SK-N-SH treated with all-trans-retinoic acid at 6 μM for 48 hours (cell line): Measurements from ENCODE around the gene KIF15.

Experiments
- ATAC-seq: fragments of 200-7000 bp; cut with Tn5 transposase; 3 replicates; pipeline ENCODE4 v1.9.1; 2020; ENCODE audit warnings: mild to moderate bottlenecking, moderate library complexity
- ARNTL ChIP-seq: fragments of 450-650 bp; formaldehyde crosslinking; IDR thresholded peaks from 2 replicates; pipeline ENCODE4 v1.5.0; 2020; ENCODE audit warnings: low read depth, mild to moderate bottlenecking, moderate library complexity, borderline replicate concordance
- BACH2 ChIP-seq: fragments of 250-450 bp; sonication (Bioruptor Pico); IDR thresholded peaks from 2 replicates; pipeline ENCODE4 v1.9.0; 2021; ENCODE audit warnings: mild to moderate bottlenecking, borderline replicate concordance
- CSDC2 ChIP-seq: fragments of 250-450 bp; sonication (Bioruptor Pico); IDR thresholded peaks from 2 replicates; pipeline ENCODE4 v1.5.0; 2020; ENCODE audit warnings: mild to moderate bottlenecking, moderate library complexity
- ESRRG ChIP-seq: fragments of 250-450 bp; sonication (Bioruptor Pico); IDR thresholded peaks from 2 replicates; pipeline ENCODE4 v1.6.1; 2021; ENCODE audit warnings: mild to moderate bottlenecking
- GLIS3 ChIP-seq: fragments of 250-450 bp; sonication (Bioruptor Pico); IDR thresholded peaks from 2 replicates; pipeline ENCODE4 v1.5.0; 2020; ENCODE audit warnings: mild to moderate bottlenecking, moderate library complexity
- ISL1 ChIP-seq: fragments of 250-450 bp; sonication (Bioruptor Pico); IDR thresholded peaks from 2 replicates; pipeline ENCODE4 v2.1.2; 2022; ENCODE audit warnings: mild to moderate bottlenecking, moderate library complexity
- OSR1 ChIP-seq: fragments of 250-450 bp; sonication (Bioruptor Pico); IDR thresholded peaks from 2 replicates; pipeline ENCODE4 v1.8.0; 2022; ENCODE audit warnings: moderate library complexity, mild to moderate bottlenecking, inconsistent platforms
- PATZ1 ChIP-seq: fragments of 250-450 bp; sonication (Bioruptor Pico); IDR thresholded peaks from 2 replicates; pipeline ENCODE4 v1.8.0; 2020; ENCODE audit warnings: mild to moderate bottlenecking, moderate library complexity, borderline replicate concordance
- POU6F1 ChIP-seq: fragments of 250-450 bp; sonication (Bioruptor Pico); IDR thresholded peaks from 2 replicates; pipeline ENCODE4 v1.8.0; 2021; ENCODE audit warnings: low read depth, mild to moderate bottlenecking, moderate library complexity, borderline replicate concordance
- PPARA ChIP-seq: fragments of 250-450 bp; sonication (Bioruptor Pico); IDR thresholded peaks from 2 replicates; pipeline ENCODE4 v1.5.0; 2020; ENCODE audit warnings: mild to moderate bottlenecking, borderline replicate concordance
- RARB ChIP-seq: fragments of 250-450 bp; sonication (Bioruptor Pico); IDR thresholded peaks from 2 replicates; pipeline ENCODE4 v1.8.0; 2021; ENCODE audit warnings: mild to moderate bottlenecking, moderate library complexity
- SNAI2 ChIP-seq: fragments of 250-450 bp; sonication (Bioruptor Pico); IDR thresholded peaks from 2 replicates; pipeline ENCODE4 v1.5.0; 2020; ENCODE audit warnings: mild to moderate bottlenecking, moderate library complexity
- TCF4 ChIP-seq: fragments of 250-450 bp; sonication (Bioruptor Pico); IDR thresholded peaks from 2 replicates; pipeline ENCODE4 v1.8.0; 2021; ENCODE audit warnings: mild to moderate bottlenecking, moderate library complexity, borderline replicate concordance
- TOX ChIP-seq: fragments of 250-450 bp; sonication (Bioruptor Pico); IDR thresholded peaks from 2 replicates; pipeline ENCODE4 v1.8.0; 2021; ENCODE audit warnings: mild to moderate bottlenecking, moderate library complexity, borderline replicate concordance
- ZC3H10 ChIP-seq: fragments of 250-450 bp; sonication (Bioruptor Pico); IDR thresholded peaks from 2 replicates; pipeline ENCODE4 v1.5.1; 2021; ENCODE audit warnings: mild to moderate bottlenecking, moderate library complexity
- ZFP3 ChIP-seq: fragments of 250-450 bp; sonication (Bioruptor Pico); IDR thresholded peaks from 2 replicates; pipeline ENCODE4 v1.5.0; 2020; ENCODE audit warnings: mild to moderate bottlenecking, moderate library complexity
- ZFP30 ChIP-seq: fragments of 450-650 bp; formaldehyde crosslinking; IDR thresholded peaks from 2 replicates; pipeline ENCODE4 v1.5.0; 2022; ENCODE audit warnings: mild to moderate bottlenecking, moderate library complexity
- ZNF565 ChIP-seq: fragments of 450-650 bp; formaldehyde crosslinking; conservative IDR thresholded peaks from 2 replicates; pipeline ENCODE4 v1.5.0; 2020; ENCODE audit warnings: low read depth, mild to moderate bottlenecking, moderate library complexity
- ZNF70 ChIP-seq: fragments of 450-650 bp; formaldehyde crosslinking; IDR thresholded peaks from 2 replicates; pipeline ENCODE4 v1.5.0; 2020; ENCODE audit warnings: mild to moderate bottlenecking, moderate library complexity
- ZNF8 ChIP-seq: fragments of 450-650 bp; formaldehyde crosslinking; IDR thresholded peaks from 2 replicates; pipeline ENCODE4 v1.5.0; 2020; ENCODE audit warnings: mild to moderate bottlenecking, moderate library complexity
- TF ChIP-seq, protein P1 (sequence below): fragments of 250-450 bp; sonication (Bioruptor Pico); IDR thresholded peaks from 2 replicates; pipeline ENCODE4 v1.5.0; 2020; ENCODE audit warnings: mild to moderate bottlenecking, moderate library complexity
- TF ChIP-seq, protein P2 (sequence below): fragments of 250-450 bp; sonication (Bioruptor Pico); IDR thresholded peaks from 2 replicates; pipeline ENCODE4 v1.5.1; 2020; ENCODE audit warnings: low read depth, mild to moderate bottlenecking, moderate library complexity
- TF ChIP-seq, protein P3 (sequence below): fragments of 250-450 bp; sonication (Bioruptor Pico); IDR thresholded peaks from 2 replicates; pipeline ENCODE4 v1.5.1; 2021; ENCODE audit warnings: mild to moderate bottlenecking, moderate library complexity

Gene KIF15

DNA sequence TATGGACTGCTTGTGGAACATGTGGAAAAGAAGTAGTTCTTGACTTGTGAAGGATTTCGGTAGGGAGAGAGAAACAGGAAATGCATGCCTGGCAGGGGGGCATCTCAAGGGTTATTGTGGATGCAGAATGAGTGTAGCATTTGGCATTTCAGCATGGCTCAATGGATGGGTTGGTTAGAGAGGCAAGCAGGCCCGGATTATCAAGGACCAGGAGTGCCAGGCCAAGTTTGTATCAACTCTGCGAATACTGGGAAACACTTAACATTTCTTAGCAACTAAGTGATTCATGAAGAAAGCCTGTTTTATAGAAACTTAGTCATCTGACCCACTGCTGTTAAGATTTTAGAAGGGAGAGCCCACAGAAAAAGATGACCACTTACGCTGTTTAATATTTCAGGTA, 33.6 kb downstream of the KIF15 start:
- no peak for ATAC-seq
- TF ChIP-seq GLIS3 (CRISPR knock-in tag) (no peak), ZFP30 (CRISPR knock-in tag) (no peak), ISL1 (no peak), BACH2 (CRISPR knock-in tag) (no peak), POU6F1 (CRISPR knock-in tag) (no peak), ZNF8 (no peak), ZC3H10 (CRISPR knock-in tag) (no peak), RARB (CRISPR knock-in tag) (no peak), TOX (CRISPR knock-in tag) (no peak), ZNF565 (CRISPR knock-in tag) (no peak), PATZ1 (CRISPR knock-in tag) (no peak), ZNF70 (CRISPR knock-in tag) (no peak), ESRRG (CRISPR knock-in tag) (no peak), TCF4 (CRISPR knock-in tag) (no peak), OSR1 (CRISPR knock-in tag) (no peak), CSDC2 (CRISPR knock-in tag) (no peak)
- TF ChIP-seq, protein P1, sequence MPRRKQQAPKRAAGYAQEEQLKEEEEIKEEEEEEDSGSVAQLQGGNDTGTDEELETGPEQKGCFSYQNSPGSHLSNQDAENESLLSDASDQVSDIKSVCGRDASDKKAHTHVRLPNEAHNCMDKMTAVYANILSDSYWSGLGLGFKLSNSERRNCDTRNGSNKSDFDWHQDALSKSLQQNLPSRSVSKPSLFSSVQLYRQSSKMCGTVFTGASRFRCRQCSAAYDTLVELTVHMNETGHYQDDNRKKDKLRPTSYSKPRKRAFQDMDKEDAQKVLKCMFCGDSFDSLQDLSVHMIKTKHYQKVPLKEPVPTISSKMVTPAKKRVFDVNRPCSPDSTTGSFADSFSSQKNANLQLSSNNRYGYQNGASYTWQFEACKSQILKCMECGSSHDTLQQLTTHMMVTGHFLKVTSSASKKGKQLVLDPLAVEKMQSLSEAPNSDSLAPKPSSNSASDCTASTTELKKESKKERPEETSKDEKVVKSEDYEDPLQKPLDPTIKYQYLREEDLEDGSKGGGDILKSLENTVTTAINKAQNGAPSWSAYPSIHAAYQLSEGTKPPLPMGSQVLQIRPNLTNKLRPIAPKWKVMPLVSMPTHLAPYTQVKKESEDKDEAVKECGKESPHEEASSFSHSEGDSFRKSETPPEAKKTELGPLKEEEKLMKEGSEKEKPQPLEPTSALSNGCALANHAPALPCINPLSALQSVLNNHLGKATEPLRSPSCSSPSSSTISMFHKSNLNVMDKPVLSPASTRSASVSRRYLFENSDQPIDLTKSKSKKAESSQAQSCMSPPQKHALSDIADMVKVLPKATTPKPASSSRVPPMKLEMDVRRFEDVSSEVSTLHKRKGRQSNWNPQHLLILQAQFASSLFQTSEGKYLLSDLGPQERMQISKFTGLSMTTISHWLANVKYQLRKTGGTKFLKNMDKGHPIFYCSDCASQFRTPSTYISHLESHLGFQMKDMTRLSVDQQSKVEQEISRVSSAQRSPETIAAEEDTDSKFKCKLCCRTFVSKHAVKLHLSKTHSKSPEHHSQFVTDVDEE (CRISPR knock-in tag), result no peak
- TF ChIP-seq, protein P2, sequence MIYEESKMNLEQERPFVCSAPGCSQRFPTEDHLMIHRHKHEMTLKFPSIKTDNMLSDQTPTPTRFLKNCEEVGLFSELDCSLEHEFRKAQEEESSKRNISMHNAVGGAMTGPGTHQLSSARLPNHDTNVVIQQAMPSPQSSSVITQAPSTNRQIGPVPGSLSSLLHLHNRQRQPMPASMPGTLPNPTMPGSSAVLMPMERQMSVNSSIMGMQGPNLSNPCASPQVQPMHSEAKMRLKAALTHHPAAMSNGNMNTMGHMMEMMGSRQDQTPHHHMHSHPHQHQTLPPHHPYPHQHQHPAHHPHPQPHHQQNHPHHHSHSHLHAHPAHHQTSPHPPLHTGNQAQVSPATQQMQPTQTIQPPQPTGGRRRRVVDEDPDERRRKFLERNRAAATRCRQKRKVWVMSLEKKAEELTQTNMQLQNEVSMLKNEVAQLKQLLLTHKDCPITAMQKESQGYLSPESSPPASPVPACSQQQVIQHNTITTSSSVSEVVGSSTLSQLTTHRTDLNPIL, result no peak

- ATAC-seq, result no peak
- TF ChIP-seq TOX (CRISPR knock-in tag) (no peak), BACH2 (CRISPR knock-in tag) (no peak), OSR1 (CRISPR knock-in tag) (no peak), ZFP3 (no peak), PATZ1 (CRISPR knock-in tag) (no peak), ZNF8 (no peak), TCF4 (CRISPR knock-in tag) (no peak), SNAI2 (CRISPR knock-in tag) (no peak), ZNF565 (CRISPR knock-in tag) (no peak), ZC3H10 (CRISPR knock-in tag) (no peak), GLIS3 (CRISPR knock-in tag) (no peak), PPARA (CRISPR knock-in tag) (no peak), ARNTL (no peak), ESRRG (CRISPR knock-in tag) (no peak), POU6F1 (CRISPR knock-in tag) (no peak), ZFP30 (CRISPR knock-in tag) (no peak)
- TF ChIP-seq, protein P3, sequence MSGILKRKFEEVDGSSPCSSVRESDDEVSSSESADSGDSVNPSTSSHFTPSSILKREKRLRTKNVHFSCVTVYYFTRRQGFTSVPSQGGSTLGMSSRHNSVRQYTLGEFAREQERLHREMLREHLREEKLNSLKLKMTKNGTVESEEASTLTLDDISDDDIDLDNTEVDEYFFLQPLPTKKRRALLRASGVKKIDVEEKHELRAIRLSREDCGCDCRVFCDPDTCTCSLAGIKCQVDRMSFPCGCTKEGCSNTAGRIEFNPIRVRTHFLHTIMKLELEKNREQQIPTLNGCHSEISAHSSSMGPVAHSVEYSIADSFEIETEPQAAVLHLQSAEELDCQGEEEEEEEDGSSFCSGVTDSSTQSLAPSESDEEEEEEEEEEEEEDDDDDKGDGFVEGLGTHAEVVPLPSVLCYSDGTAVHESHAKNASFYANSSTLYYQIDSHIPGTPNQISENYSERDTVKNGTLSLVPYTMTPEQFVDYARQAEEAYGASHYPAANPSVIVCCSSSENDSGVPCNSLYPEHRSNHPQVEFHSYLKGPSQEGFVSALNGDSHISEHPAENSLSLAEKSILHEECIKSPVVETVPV (CRISPR knock-in tag), result no peak
- TF ChIP-seq, protein P2, result no peak
Observed at GRCh38 chr3:44802011-44802410, 40.4 kb downstream of the KIF15 start.
